NCI-H1092 treated with DMSO at 0.1 percent for 48 hours (cell line): ENCODE results near the gene GNPAT.
A peak's percentile ranks its signal among the peaks of the same experiment; 100 is the strongest.

Experiments
- DNase-seq: peaks from one replicate; lab custom pipeline; 2025; lab: John Stamatoyannopoulos, UW

Gene GNPAT

GRCh38 chr1:231242516-231243198 is 1.6 kb downstream of the GNPAT start:
- no peak for DNase-seq

GRCh38 chr1:231248778-231249177 is 7.8 kb downstream of the GNPAT start:
- DNase-seq, result no peak

GRCh38 chr1:231252336-231252735 is 11.3 kb downstream of the GNPAT start:
- DNase-seq, result no peak

GRCh38 chr1:231260351-231260750 is 19.3 kb downstream of the GNPAT start:
- DNase-seq, result no peak

GRCh38 chr1:231264642-231265041 is 23.6 kb downstream of the GNPAT start:
- no peak for DNase-seq

- no peak for DNase-seq
Measured at GRCh38 chr1:231265379-231265778, 24.4 kb downstream of the GNPAT start.

GRCh38 chr1:231266811-231267322 is 25.9 kb downstream of the GNPAT start:
- no peak for DNase-seq

- DNase-seq, result no peak
Measured at GRCh38 chr1:231272173-231272572, 31.2 kb downstream of the GNPAT start.

GRCh38 chr1:231272880-231273279 is 31.9 kb downstream of the GNPAT start:
- no peak for DNase-seq

GRCh38 chr1:231274119-231274825 is 33.3 kb downstream of the GNPAT start:
- no peak for DNase-seq

- DNase-seq, result no peak
Measured at GRCh38 chr1:231278100-231278790, 37.2 kb downstream of the GNPAT start.

GRCh38 chr1:231279081-231279480 is 38.1 kb downstream of the GNPAT start:
- DNase-seq, result no peak

- DNase-seq, result no peak
Measured at GRCh38 chr1:231279683-231280082, 38.7 kb downstream of the GNPAT start.

- no peak for DNase-seq
Measured at GRCh38 chr1:231284441-231284840, 43.4 kb downstream of the GNPAT start.

- no peak for DNase-seq
Measured at GRCh38 chr1:231286603-231287002, 45.6 kb downstream of the GNPAT start.

- no peak for DNase-seq
Measured at GRCh38 chr1:231295938-231296337, 54.9 kb downstream of the GNPAT start.

GRCh38 chr1:231301990-231302389 is 61.0 kb downstream of the GNPAT start:
- no peak for DNase-seq

- no peak for DNase-seq
Measured at GRCh38 chr1:231310391-231310934, 69.5 kb downstream of the GNPAT start.

GRCh38 chr1:231311720-231312431 is 70.9 kb downstream of the GNPAT start:
- no peak for DNase-seq

- no peak for DNase-seq
Measured at GRCh38 chr1:231312432-231312788, 71.4 kb downstream of the GNPAT start.

- no peak for DNase-seq
Measured at GRCh38 chr1:231313661-231314060, 72.6 kb downstream of the GNPAT start.

GRCh38 chr1:231315887-231316286 is 74.9 kb downstream of the GNPAT start:
- peak; percentile 37 for DNase-seq
